K562 (cell line): ENCODE results near the gene PI4KA.
"Not testable (repeated sequence)": the region's sequence is repeated elsewhere in the genome, so short reads cannot be mapped to it uniquely, and the experiment has no call there.

ENCODE experiments used
- ESRRA ChIP-seq: fragments of 450-650 bp; IDR thresholded peaks from 2 replicates; pipeline ENCODE4 v1.6.1; 2014; ENCODE audit warnings: low read depth, mild to moderate bottlenecking, moderate library complexity, borderline replicate concordance
- PML ChIP-seq: IDR thresholded peaks from 2 replicates; pipeline ENCODE4 v1.6.1; 2012; ENCODE audit warnings: low read length, inconsistent platforms
- POLR2A ChIP-seq: fragments of 450-650 bp; conservative IDR thresholded peaks from 2 replicates; pipeline ENCODE4 v1.6.1; 2016
- RAD21 ChIP-seq, 2 experiments: fragments of 250-450 bp in 1 of 2; fragments of 450-650 bp in 1 of 2; sonication (Bioruptor Pico) in 1 of 2; formaldehyde crosslinking in 1 of 2; IDR thresholded peaks in 1 of 2; conservative IDR thresholded peaks in 1 of 2; 2 replicates each; pipeline versions ENCODE4 v1.4.0 to v1.8.0; 2020 to 2022; ENCODE audit warnings: mild to moderate bottlenecking in 2 of 2, moderate library complexity in 1 of 2
- SP1 ChIP-seq: sonication (generic); formaldehyde crosslinking; IDR thresholded peaks from 2 replicates; pipeline ENCODE4 v1.8.1; 2022; ENCODE audit warnings: mild to moderate bottlenecking, missing genetic modification reagents
- TF ChIP-seq, protein P1 (sequence below), 3 experiments: IDR thresholded peaks in 2 of 3; conservative IDR thresholded peaks in 1 of 3; 2 replicates each; pipeline ENCODE4 v1.5.1; 2011 to 2012; ENCODE audit warnings: low read length in 3 of 3, mild to moderate bottlenecking in 3 of 3, control low read depth in 2 of 3, improper control_type of control experiment in 1 of 3, inconsistent platforms in 1 of 3, low read depth in 1 of 3, mixed read lengths in 1 of 3, moderate library complexity in 1 of 3; ENCODE audit not compliant: insufficient read depth in 2 of 3
- TF ChIP-seq, protein P2 (sequence below): fragments of 450-650 bp; IDR thresholded peaks from 2 replicates; pipeline ENCODE4 v1.7.0; 2016; ENCODE audit warnings: borderline replicate concordance
- TF ChIP-seq, protein P3 (sequence below), 2 experiments: IDR thresholded peaks; 2 replicates each; pipeline ENCODE4 v1.6.1; 2012; ENCODE audit warnings: improper control_type of control experiment in 2 of 2, low read depth in 2 of 2, low read length in 2 of 2, borderline replicate concordance in 1 of 2
- TF ChIP-seq, protein P4 (sequence below): sonication (generic); formaldehyde crosslinking; IDR thresholded peaks from 2 replicates; pipeline ENCODE4 v1.5.0; 2020; ENCODE audit warnings: missing genetic modification reagents

DNA sequence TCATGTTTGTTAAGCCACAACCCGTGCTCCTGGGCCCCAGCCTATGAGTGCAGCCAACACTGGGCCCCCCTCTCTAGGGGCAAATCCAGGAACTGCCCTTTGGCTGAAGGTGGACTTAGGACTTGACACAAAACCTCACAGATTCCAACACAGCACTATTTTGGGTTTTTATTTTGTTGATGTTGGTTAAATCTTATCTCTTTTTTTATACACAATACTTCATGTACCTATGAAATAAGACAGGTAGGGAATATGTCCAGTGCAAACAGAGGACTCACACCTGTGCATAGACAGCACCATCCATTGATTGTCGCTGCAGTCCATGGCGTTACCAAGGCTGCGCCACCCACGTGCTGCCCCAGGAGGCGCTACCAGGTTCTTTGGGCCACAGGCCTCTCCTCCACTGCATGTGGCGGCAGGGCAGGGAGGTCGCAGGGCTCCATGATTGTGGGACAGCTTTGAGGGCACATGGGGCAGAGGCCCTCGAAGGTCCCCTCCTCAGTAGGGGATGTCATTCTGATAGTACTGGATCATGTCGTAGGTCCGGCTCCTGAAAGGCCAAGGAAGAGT lies 151.0 kb downstream of the PI4KA start:
- TF ChIP-seq, protein P1, sequence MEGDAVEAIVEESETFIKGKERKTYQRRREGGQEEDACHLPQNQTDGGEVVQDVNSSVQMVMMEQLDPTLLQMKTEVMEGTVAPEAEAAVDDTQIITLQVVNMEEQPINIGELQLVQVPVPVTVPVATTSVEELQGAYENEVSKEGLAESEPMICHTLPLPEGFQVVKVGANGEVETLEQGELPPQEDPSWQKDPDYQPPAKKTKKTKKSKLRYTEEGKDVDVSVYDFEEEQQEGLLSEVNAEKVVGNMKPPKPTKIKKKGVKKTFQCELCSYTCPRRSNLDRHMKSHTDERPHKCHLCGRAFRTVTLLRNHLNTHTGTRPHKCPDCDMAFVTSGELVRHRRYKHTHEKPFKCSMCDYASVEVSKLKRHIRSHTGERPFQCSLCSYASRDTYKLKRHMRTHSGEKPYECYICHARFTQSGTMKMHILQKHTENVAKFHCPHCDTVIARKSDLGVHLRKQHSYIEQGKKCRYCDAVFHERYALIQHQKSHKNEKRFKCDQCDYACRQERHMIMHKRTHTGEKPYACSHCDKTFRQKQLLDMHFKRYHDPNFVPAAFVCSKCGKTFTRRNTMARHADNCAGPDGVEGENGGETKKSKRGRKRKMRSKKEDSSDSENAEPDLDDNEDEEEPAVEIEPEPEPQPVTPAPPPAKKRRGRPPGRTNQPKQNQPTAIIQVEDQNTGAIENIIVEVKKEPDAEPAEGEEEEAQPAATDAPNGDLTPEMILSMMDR (IDR thresholded peaks at IDR 0.05 in 2 of 3, conservative IDR thresholded peaks at IDR 0.05 in 1 of 3; ENCODE audit: insufficient read depth in 2 of 3, low read depth in 1 of 3, low read length in 3 of 3): peak; percentile 42 to 65 (median 46); a peak in 5 of 6 replicates
- TF ChIP-seq, protein P2, sequence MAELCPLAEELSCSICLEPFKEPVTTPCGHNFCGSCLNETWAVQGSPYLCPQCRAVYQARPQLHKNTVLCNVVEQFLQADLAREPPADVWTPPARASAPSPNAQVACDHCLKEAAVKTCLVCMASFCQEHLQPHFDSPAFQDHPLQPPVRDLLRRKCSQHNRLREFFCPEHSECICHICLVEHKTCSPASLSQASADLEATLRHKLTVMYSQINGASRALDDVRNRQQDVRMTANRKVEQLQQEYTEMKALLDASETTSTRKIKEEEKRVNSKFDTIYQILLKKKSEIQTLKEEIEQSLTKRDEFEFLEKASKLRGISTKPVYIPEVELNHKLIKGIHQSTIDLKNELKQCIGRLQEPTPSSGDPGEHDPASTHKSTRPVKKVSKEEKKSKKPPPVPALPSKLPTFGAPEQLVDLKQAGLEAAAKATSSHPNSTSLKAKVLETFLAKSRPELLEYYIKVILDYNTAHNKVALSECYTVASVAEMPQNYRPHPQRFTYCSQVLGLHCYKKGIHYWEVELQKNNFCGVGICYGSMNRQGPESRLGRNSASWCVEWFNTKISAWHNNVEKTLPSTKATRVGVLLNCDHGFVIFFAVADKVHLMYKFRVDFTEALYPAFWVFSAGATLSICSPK: not testable (repeated sequence)
- TF ChIP-seq RAD21 (CRISPR knock-in tag; conservative IDR thresholded peaks at IDR 0.05 in 1 of 2, IDR thresholded peaks at IDR 0.05 in 1 of 2); PML; POLR2A; ESRRA; SP1 (CRISPR knock-in tag): not testable (repeated sequence)
- TF ChIP-seq, protein P3, sequence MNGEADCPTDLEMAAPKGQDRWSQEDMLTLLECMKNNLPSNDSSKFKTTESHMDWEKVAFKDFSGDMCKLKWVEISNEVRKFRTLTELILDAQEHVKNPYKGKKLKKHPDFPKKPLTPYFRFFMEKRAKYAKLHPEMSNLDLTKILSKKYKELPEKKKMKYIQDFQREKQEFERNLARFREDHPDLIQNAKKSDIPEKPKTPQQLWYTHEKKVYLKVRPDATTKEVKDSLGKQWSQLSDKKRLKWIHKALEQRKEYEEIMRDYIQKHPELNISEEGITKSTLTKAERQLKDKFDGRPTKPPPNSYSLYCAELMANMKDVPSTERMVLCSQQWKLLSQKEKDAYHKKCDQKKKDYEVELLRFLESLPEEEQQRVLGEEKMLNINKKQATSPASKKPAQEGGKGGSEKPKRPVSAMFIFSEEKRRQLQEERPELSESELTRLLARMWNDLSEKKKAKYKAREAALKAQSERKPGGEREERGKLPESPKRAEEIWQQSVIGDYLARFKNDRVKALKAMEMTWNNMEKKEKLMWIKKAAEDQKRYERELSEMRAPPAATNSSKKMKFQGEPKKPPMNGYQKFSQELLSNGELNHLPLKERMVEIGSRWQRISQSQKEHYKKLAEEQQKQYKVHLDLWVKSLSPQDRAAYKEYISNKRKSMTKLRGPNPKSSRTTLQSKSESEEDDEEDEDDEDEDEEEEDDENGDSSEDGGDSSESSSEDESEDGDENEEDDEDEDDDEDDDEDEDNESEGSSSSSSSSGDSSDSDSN (IDR thresholded peaks at IDR 0.05; ENCODE audit: borderline replicate concordance in 1 of 2, low read depth in 2 of 2, low read length in 2 of 2): not testable (repeated sequence)
- TF ChIP-seq, protein P4, sequence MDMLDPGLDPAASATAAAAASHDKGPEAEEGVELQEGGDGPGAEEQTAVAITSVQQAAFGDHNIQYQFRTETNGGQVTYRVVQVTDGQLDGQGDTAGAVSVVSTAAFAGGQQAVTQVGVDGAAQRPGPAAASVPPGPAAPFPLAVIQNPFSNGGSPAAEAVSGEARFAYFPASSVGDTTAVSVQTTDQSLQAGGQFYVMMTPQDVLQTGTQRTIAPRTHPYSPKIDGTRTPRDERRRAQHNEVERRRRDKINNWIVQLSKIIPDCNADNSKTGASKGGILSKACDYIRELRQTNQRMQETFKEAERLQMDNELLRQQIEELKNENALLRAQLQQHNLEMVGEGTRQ (CRISPR knock-in tag): not testable (repeated sequence)
